Pericardium fibroblast (primary cell): Measurements from ENCODE around the gene PAQR6. TPM values are rescaled to one million over a fixed set of nuclear protein-coding genes. Genes with fewer than 3 reads are reported as not detected.

Experiments
- total RNA-seq: library from RNA; depleted of rRNA; stranded (reverse); fragments of >200 nt; gene quantifications from 2 replicates; pipeline ENCODE4 v1.2.3, GENCODE V29; 2015

The PAQR6 gene, protein sequence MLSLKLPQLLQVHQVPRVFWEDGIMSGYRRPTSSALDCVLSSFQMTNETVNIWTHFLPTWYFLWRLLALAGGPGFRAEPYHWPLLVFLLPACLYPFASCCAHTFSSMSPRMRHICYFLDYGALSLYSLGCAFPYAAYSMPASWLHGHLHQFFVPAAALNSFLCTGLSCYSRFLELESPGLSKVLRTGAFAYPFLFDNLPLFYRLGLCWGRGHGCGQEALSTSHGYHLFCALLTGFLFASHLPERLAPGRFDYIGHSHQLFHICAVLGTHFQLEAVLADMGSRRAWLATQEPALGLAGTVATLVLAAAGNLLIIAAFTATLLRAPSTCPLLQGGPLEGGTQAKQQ
- 0.43 and 0.47 TPM in 2 replicates for total RNA-seq

DNA sequence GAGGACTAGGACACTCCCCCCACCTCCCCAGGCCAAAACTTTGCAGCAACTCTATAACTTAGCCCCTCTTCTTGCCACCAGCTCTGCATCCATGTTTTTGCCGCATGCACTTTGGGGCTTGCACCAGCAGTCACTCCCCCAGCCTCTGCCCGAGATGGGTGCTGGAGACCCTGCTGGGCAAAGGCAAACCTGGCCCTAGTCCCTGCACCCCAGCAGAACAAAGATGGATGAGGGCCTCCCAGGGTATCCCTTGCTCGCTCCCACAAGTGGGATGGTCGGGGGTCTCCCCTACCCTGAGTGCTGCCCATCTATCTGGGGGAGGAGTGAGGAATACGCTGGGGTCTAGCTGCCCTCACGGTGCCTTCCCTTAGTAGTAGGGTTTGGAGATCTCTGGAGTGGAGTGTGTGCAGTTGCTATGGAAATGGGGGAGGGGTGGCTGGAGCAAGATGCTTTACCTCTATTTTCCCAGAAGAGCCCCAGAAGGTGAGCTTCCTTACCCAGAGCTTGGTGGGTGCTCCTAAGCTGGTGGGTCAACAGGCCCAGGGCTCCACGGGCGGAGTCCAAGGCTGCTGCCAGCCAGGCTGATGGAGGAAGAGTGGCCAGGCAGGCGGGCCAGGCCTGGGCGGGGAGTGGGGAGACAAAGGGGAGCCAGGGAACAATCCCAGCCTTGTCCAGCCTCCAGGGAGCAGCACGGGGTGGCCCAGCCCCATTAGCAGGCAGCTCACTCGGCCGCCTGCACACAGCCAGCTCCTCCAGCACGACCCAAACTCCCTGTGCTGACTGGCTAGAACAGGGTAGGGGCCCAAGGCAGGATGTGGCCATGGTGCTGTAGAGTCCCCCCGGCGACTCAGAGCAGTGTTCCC is at the start of gene PAQR6:
PAQR6 (minus strand) TSS at position 597 of the 863 bp plus-strand sequence. CDS start 1,325 bp downstream, outside the sequence.

DNA sequence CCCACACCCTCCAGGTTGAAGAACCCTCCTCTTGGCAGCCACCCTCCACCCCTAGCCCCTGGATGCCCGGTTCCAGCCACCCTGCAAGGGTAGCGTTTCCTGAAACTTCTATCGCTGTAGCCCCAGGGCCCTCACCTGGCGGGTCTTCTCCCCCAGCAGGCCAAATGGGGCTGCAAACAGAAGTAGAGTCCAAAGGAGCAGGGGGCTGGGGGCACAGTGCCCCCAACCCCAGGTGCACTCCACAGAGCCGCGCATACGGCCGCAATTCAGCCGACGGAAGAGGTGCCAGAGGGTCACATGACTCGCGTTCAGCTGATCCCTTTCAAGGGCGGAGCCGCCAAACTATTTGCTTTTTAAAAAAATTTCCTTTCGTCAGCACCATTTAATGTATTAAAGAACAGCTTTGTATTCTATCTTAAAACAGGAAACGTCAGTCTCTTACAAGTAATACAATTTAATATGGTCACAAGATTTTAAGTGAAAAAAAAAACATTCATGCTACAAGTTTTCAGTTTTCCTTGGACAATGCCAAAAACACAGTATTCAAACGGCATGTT is 47.6 kb upstream of the PAQR6 start, which contains the start of gene GLMP:
GLMP (minus strand) TSS at position 289 of the 557 bp plus-strand sequence; CDS start at position 255, 34 bp downstream.

DNA sequence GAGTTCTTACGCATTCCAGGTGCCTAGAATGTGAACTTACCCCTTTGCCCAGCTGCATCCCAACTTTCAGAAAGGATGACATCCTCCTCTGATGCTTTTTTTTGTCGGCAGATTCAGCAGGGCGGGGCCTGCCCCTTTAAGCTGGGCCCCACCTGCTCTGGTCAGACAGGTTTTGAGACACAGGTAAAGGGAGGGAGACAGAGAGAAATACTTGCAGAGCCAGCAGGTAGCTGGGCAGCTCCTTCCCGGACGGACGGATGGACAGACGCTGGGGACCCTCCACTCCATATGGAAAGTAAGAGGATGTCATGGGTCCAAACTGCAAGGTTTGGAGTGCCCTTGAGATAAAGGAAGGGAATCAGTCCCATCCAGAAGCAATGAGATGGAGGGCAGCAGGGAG is 36.3 kb upstream of the PAQR6 start, which contains the start of gene TMEM79:
TMEM79 (plus strand) TSS at position 214 of the 400 bp plus-strand sequence. CDS start 902 bp downstream, outside the sequence.

DNA sequence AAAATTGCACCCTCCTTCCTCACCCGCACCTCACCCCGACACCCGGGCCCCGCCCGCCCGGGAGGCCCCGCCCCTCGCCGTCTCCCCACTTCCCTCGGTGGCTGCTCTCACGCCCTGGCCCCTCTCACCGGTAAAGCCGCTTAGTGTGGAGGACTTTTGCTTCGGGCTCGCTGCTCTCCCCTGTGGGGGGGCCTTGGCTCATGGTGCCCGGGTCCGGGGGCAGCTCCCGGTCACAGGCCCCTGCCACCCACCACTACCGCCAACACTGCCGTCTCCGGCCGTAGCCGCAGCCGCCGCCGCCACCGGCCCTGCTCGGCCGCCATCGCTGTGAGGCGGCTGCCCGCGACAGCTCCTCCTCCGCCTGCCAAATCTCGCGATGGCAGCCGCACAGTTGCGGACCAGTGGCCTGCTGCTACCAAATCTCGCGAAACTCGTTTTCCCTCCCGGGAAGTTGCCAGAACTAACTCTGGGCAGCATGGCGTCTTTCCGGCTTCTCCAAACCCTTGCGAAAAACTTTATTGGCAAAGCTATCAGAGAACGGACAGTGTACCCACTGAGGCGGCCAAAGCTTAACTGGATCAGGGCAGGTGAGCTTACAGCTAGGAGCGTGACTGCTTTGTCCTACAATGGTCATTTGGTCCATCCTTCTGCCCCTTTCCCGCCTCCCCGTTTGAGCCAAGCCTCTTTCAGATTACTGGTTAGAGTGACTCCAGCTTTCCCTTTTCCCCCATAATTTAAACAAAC is 34.8 kb upstream of the PAQR6 start, which contains the start of gene SMG5:
SMG5 (minus strand) TSS at position 347 of the 744 bp plus-strand sequence; CDS start at position 202, 145 bp downstream.

DNA sequence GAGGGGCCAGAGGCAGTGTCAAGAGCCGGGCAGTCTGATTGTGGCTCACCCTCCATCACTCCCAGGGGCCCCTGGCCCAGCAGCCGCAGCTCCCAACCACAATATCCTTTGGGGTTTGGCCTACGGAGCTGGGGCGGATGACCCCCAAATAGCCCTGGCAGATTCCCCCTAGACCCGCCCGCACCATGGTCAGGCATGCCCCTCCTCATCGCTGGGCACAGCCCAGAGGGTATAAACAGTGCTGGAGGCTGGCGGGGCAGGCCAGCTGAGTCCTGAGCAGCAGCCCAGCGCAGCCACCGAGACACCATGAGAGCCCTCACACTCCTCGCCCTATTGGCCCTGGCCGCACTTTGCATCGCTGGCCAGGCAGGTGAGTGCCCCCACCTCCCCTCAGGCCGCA is 5.9 kb downstream of the PAQR6 start, which contains the start of gene BGLAP:
BGLAP (plus strand) TSS at position 259 of the 400 bp plus-strand sequence; CDS start at position 307, 48 bp downstream.

DNA sequence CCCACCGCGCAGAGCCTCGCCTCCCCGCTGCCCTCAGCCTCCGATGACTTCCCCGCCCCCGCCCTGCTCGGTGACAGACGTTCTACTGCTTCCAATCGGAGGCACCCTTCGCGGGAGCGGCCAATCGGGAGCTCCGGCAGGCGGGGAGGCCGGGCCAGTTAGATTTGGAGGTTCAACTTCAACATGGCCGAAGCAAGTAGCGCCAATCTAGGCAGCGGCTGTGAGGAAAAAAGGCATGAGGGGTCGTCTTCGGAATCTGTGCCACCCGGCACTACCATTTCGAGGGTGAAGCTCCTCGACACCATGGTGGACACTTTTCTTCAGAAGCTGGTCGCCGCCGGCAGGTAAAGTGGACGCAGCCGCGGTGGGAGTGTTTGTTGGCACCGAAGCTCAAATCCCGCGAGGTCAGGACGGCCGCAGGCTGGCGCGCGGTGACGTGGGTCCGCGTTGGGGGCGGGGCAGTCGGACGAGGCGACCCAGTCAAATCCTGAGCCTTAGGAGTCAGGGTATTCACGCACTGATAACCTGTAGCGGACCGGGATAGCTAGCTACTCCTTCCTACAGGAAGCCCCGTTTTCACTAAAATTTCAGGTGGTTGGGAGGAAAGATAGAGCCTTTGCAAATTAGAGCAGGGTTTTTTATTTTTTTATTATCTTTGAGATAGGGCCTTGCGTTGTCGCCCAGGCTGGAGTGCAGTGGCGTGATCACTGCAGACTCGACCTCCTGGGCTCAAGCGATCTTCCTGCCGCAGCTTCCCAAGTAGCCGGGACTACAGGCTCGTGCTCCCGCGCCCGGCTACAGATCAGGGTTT is 34.8 kb downstream of the PAQR6 start, which contains the start of gene PMF1:
PMF1 (plus strand) TSS at position 175 of the 811 bp plus-strand sequence; CDS start at position 184, 9 bp downstream.

DNA sequence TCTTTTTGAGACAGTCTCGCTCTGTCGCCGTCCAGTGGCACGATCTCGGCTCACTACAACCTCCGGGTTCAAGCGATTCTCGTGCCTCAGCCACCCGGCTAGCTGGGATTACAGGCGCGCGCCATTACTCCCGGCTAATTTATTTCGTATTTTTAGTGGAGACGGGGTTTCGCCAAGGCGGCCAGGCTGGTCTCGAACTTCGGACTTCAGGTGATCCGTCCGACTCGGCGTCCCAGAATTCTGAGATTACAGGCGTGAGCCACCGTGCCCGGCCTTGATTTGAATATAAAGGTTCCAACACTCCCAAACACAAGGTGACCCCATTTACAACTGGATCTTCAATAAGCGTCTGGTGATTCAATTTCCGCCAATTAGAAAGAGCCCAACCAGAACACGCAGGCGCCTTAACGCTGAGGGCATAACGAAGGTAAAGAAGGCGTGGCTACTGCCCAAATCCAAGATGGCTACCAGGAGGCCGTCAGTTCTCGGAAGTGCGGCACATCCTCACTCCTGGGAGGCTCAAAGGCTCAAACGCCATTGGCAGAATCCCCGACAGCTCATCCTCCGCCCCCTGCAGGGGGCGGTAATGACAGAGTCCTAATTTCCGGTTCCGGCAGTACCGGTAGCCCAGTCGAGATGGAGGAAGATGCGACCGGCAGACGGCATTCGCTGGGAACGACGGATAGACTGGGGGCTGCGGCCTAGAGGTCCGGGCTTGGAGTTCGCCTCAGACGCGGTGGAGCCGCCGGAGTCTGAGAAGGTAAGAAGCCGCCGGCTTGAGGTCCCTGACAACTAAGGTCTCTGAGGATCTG is 54.2 kb downstream of the PAQR6 start, which contains the start of gene SLC25A44:
SLC25A44 (plus strand) TSS at position 617 of the 812 bp plus-strand sequence. CDS start 5,744 bp downstream, outside the sequence.

Other genes starting within 250 kb of the PAQR6 start
- gene SSR2, start 227.1 kb downstream of the PAQR6 start, total RNA-seq = 489 and 630 TPM in 2 replicates
- gene UBQLN4, start 194.3 kb downstream of the PAQR6 start, total RNA-seq = 9.8 and 12.6 TPM in 2 replicates
- 87.3 and 97.6 TPM in 2 replicates for gene LAMTOR2, start 193.3 kb downstream of the PAQR6 start, total RNA-seq
- gene RAB25, start 186.9 kb downstream of the PAQR6 start, total RNA-seq = not detected in 2 replicates
- gene MEX3A, start 165.6 kb downstream of the PAQR6 start, total RNA-seq = 1.1 and 5.0 TPM in 2 replicates
- gene LMNA, start 133.3 kb downstream of the PAQR6 start, total RNA-seq = 508 and 655 TPM in 2 replicates
- gene SEMA4A, start 94.5 kb downstream of the PAQR6 start, total RNA-seq = 0.47 and 1.6 TPM in 2 replicates
- gene SLC25A44, start 54.0 kb downstream of the PAQR6 start, total RNA-seq = 9.9 and 14.2 TPM in 2 replicates
- 42.0 and 46.9 TPM in 2 replicates for gene PMF1, start 35.0 kb downstream of the PAQR6 start, total RNA-seq
- not detected in 2 replicates for gene BGLAP, start 5.9 kb downstream of the PAQR6 start, total RNA-seq
- 33.3 and 39.1 TPM in 2 replicates for gene SMG5, start 34.8 kb upstream of the PAQR6 start, total RNA-seq
- gene TMEM79, start 36.3 kb upstream of the PAQR6 start, total RNA-seq = 1.5 and 3.1 TPM in 2 replicates
- 87.5 and 108 TPM in 2 replicates for gene GLMP, start 47.6 kb upstream of the PAQR6 start, total RNA-seq
- not detected in 2 replicates for gene VHLL, start 51.3 kb upstream of the PAQR6 start, total RNA-seq
- gene CCT3, start 90.2 kb upstream of the PAQR6 start, total RNA-seq = 248 TPM in 2 replicates
- gene TSACC, start 90.5 kb upstream of the PAQR6 start, total RNA-seq = not detected in 2 replicates
- not detected in 2 replicates for gene RHBG, start 121.2 kb upstream of the PAQR6 start, total RNA-seq